Stimulated activated CD4-positive, alpha-beta T cell treated with anti-CD3 and anti-CD28 coated beads, Interleukin-15, amount 100 ng/mL, for 48 hours (primary cell): ENCODE data around the gene PHACTR1.

Experiments used
- DNase-seq, 2 donors: peaks; one replicate each; pipeline ENCODE4 v3.0.0-alpha.2; 2020; ENCODE audit warnings: low read depth in 2 of 2

The PHACTR1 gene

GRCh38 chr6:13262302-13263230 is 546.0 kb downstream of the PHACTR1 start:
- DNase-seq: no peak

GRCh38 chr6:13263669-13264068 is 547.1 kb downstream of the PHACTR1 start:
- DNase-seq: no peak

GRCh38 chr6:13267142-13267651 is 550.6 kb downstream of the PHACTR1 start:
- no peak for DNase-seq

GRCh38 chr6:13268913-13269518 is 552.4 kb downstream of the PHACTR1 start:
- DNase-seq: no peak

GRCh38 chr6:13272131-13273046 is 555.8 kb downstream of the PHACTR1 start:
- DNase-seq: no peak

GRCh38 chr6:13273202-13273930 is 556.8 kb downstream of the PHACTR1 start:
- no peak for DNase-seq

GRCh38 chr6:13273931-13274706 is 557.6 kb downstream of the PHACTR1 start:
- peak; percentile 14 to 42 for DNase-seq

- DNase-seq: no peak
Observed at GRCh38 chr6:13274707-13275434, 558.3 kb downstream of the PHACTR1 start.

- no peak for DNase-seq
Observed at GRCh38 chr6:13275435-13275989, 558.9 kb downstream of the PHACTR1 start.

GRCh38 chr6:13277231-13277630 is 560.7 kb downstream of the PHACTR1 start:
- DNase-seq: no peak

- no peak for DNase-seq
Observed at GRCh38 chr6:13278164-13278563, 561.6 kb downstream of the PHACTR1 start.

GRCh38 chr6:13278991-13279390 is 562.4 kb downstream of the PHACTR1 start:
- DNase-seq: no peak

GRCh38 chr6:13280254-13280653 is 563.7 kb downstream of the PHACTR1 start:
- no peak for DNase-seq

GRCh38 chr6:13281686-13282085 is 565.1 kb downstream of the PHACTR1 start:
- DNase-seq: no peak

GRCh38 chr6:13282393-13283069 is 566.0 kb downstream of the PHACTR1 start:
- DNase-seq: no peak

- no peak for DNase-seq
Observed at GRCh38 chr6:13283331-13283730, 566.8 kb downstream of the PHACTR1 start.

- no peak for DNase-seq
Observed at GRCh38 chr6:13284646-13285045, 568.1 kb downstream of the PHACTR1 start.

- DNase-seq: no peak
Observed at GRCh38 chr6:13285705-13286104, 569.1 kb downstream of the PHACTR1 start.

GRCh38 chr6:13286181-13286580 is 569.6 kb downstream of the PHACTR1 start:
- DNase-seq: no peak
